ENCODE measurements around the gene RIPK1.

DNA sequence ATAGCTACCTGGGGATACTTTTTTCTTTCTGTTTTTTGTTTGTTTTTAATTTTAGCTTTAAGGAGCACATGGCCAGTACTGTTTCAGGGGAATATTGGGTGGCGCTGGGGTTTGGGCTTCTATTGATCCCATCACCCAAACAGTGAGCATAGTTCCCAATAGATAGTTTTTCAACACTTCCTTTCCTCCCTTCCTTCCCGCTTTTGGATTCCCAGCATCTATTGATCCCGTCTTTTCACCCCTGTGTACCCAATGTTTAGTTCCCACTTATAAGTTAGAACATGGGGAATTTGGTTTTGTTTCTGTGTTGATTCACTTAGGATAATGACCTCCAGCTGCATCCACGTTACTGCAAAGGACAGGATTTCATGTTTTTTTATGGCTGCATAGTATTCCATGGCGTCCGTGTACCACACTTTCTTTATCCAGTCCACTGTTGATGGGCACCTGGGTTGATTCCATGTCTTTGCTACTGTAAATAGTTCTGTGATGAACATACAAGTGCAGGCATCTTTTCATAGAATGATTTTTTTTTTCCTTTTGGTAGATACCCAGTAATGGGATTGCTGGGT lies 48.5 kb upstream of the RIPK1 start:
- TF ChIP-seq, protein P1, sequence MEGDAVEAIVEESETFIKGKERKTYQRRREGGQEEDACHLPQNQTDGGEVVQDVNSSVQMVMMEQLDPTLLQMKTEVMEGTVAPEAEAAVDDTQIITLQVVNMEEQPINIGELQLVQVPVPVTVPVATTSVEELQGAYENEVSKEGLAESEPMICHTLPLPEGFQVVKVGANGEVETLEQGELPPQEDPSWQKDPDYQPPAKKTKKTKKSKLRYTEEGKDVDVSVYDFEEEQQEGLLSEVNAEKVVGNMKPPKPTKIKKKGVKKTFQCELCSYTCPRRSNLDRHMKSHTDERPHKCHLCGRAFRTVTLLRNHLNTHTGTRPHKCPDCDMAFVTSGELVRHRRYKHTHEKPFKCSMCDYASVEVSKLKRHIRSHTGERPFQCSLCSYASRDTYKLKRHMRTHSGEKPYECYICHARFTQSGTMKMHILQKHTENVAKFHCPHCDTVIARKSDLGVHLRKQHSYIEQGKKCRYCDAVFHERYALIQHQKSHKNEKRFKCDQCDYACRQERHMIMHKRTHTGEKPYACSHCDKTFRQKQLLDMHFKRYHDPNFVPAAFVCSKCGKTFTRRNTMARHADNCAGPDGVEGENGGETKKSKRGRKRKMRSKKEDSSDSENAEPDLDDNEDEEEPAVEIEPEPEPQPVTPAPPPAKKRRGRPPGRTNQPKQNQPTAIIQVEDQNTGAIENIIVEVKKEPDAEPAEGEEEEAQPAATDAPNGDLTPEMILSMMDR (conservative IDR thresholded peaks at IDR 0.05; ENCODE audit: low read length): no peak
- no peak for TF ChIP-seq EZH2phosphoT487 (IDR thresholded peaks at IDR 0.05; ENCODE audit: borderline replicate concordance)
